Osteoblast (primary cell): ENCODE measurements around the gene ALKBH5. TPM values are rescaled to one million over a fixed set of nuclear protein-coding genes. Genes with fewer than 3 reads are reported as not detected.

Source experiments
- DNase-seq: peaks from one replicate; pipeline ENCODE4 v3.0.0; 2011; ENCODE audit warnings: low spot score, mixed read lengths; ENCODE audit not compliant: insufficient read length; ENCODE audit errors: missing footprints
- H2AFZ ChIP-seq: 2 replicates; pipeline ENCODE4 v1.6.0; 2011; ENCODE audit warnings: mild to moderate bottlenecking, low read length
- H3K27ac ChIP-seq: 2 replicates; pipeline ENCODE4 v1.5.1; 2011; ENCODE audit warnings: mild to moderate bottlenecking, low read depth, low read length, moderate library complexity
- H3K27me3 ChIP-seq: 2 replicates; pipeline ENCODE4 v1.6.0; 2012; ENCODE audit warnings: mild to moderate bottlenecking, control low read depth, inconsistent platforms, low read length, moderate library complexity; ENCODE audit not compliant: insufficient read depth
- H3K36me3 ChIP-seq: 2 replicates; pipeline ENCODE4 v1.5.1; 2011; ENCODE audit warnings: mild to moderate bottlenecking, low read length, control low read depth, moderate library complexity; ENCODE audit not compliant: insufficient read depth
- H3K4me1 ChIP-seq: 2 replicates; pipeline ENCODE4 v1.5.1; 2011; ENCODE audit warnings: mild to moderate bottlenecking, low read length, control low read depth, moderate library complexity; ENCODE audit not compliant: insufficient read depth
- H3K4me2 ChIP-seq: 2 replicates; pipeline ENCODE4 v1.6.0; 2011; ENCODE audit warnings: mild to moderate bottlenecking, low read length; ENCODE audit not compliant: insufficient read depth
- H3K4me3 ChIP-seq: fragments of 200-600 bp; sonication (generic); 3 replicates; pipeline ENCODE4 v1.5.1; 2012; ENCODE audit warnings: mild to moderate bottlenecking, low read length, inconsistent platforms; ENCODE audit not compliant: insufficient read depth
- H3K79me2 ChIP-seq: 2 replicates; pipeline ENCODE4 v1.6.0; 2012; ENCODE audit warnings: mild to moderate bottlenecking, low read length, control low read depth, inconsistent platforms; ENCODE audit not compliant: insufficient read depth
- H3K9me3 ChIP-seq: 2 replicates; pipeline ENCODE4 v1.5.1; 2011; ENCODE audit warnings: low read depth, low read length, control low read depth
- H4K20me1 ChIP-seq: 2 replicates; pipeline ENCODE4 v1.6.0; 2012; ENCODE audit warnings: mild to moderate bottlenecking, low read length, control low read depth; ENCODE audit not compliant: insufficient read depth
- total RNA-seq: library from RNA; depleted of rRNA; stranded (reverse); fragments of >200 nt; gene quantifications from 2 replicates; pipeline ENCODE4 v1.2.3, GENCODE V29; 2012
- TF ChIP-seq, protein P1 (sequence below): IDR thresholded peaks from 2 replicates; pipeline ENCODE4 v1.5.1; 2011; ENCODE audit warnings: mild to moderate bottlenecking, low read depth, low read length, moderate library complexity; ENCODE audit errors: extremely low read depth

Gene ALKBH5
- total RNA-seq, 1 donor, result 125 TPM

- H4K20me1 ChIP-seq, result peaks cover 36% of the 10 kb centered on the region
Measured at GRCh38 chr17:18257268-18257981, 73.8 kb downstream of the ALKBH5 start.

GRCh38 chr17:18257982-18258355 lies 74.3 kb downstream of the ALKBH5 start:
- peaks cover 71% of the 10 kb centered on the region for H3K79me2 ChIP-seq
- peak; percentile 100 for DNase-seq
- H3K4me1 ChIP-seq, result peaks cover 32% of the 10 kb centered on the region
- H3K27ac ChIP-seq, result peak overlapping the region; percentile 86
- peak overlapping the region; percentile 98 for H3K4me3 ChIP-seq
- peaks cover 37% of the 10 kb centered on the region for H3K36me3 ChIP-seq
- peaks cover 40% of the 10 kb centered on the region for H4K20me1 ChIP-seq
- peak overlapping the region; percentile 96 for H2AFZ ChIP-seq
- no peaks in the 10 kb centered on the region for H3K9me3 ChIP-seq
- H3K27me3 ChIP-seq, result no peaks in the 10 kb centered on the region
- TF ChIP-seq, protein P1, sequence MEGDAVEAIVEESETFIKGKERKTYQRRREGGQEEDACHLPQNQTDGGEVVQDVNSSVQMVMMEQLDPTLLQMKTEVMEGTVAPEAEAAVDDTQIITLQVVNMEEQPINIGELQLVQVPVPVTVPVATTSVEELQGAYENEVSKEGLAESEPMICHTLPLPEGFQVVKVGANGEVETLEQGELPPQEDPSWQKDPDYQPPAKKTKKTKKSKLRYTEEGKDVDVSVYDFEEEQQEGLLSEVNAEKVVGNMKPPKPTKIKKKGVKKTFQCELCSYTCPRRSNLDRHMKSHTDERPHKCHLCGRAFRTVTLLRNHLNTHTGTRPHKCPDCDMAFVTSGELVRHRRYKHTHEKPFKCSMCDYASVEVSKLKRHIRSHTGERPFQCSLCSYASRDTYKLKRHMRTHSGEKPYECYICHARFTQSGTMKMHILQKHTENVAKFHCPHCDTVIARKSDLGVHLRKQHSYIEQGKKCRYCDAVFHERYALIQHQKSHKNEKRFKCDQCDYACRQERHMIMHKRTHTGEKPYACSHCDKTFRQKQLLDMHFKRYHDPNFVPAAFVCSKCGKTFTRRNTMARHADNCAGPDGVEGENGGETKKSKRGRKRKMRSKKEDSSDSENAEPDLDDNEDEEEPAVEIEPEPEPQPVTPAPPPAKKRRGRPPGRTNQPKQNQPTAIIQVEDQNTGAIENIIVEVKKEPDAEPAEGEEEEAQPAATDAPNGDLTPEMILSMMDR, result no peak
- H3K4me2 ChIP-seq, result peak overlapping the region; percentile 92

More at GRCh38 chr17:18257268-18257981, 73.8 kb downstream of the ALKBH5 start:
- H3K4me3 ChIP-seq, result peak overlapping the region; percentile 98
- peaks cover 32% of the 10 kb centered on the region for H3K4me1 ChIP-seq
- DNase-seq, result peak; percentile 93
- no peaks in the 10 kb centered on the region for H3K27me3 ChIP-seq
- peaks cover 42% of the 10 kb centered on the region for H3K36me3 ChIP-seq
- H3K9me3 ChIP-seq, result no peaks in the 10 kb centered on the region
- H3K4me2 ChIP-seq, result peak overlapping the region; percentile 92
- H2AFZ ChIP-seq, result peak overlapping the region; percentile 96
- H3K79me2 ChIP-seq, result peaks cover 68% of the 10 kb centered on the region
- H3K27ac ChIP-seq, result peak overlapping the region; percentile 86
- TF ChIP-seq, protein P1, result no peak

- peaks cover 41% of the 10 kb centered on the region for H4K20me1 ChIP-seq
- peak; percentile 98 for DNase-seq
- H3K4me2 ChIP-seq, result peak within 1 kb of the TSS; percentile 92
- TF ChIP-seq, protein P1, result no peak
- H3K4me3 ChIP-seq, result peak within 1 kb of the TSS; percentile 98
- H3K4me1 ChIP-seq, result peaks cover 32% of the 10 kb centered on the region
- H3K36me3 ChIP-seq, result peaks cover 35% of the 10 kb centered on the region
- peak within 1 kb of the TSS; percentile 86 for H3K27ac ChIP-seq
- no peaks in the 10 kb centered on the region for H3K27me3 ChIP-seq
- peaks cover 72% of the 10 kb centered on the region for H3K79me2 ChIP-seq
- peak within 1 kb of the TSS; percentile 96 for H2AFZ ChIP-seq
- no peaks in the 10 kb centered on the region for H3K9me3 ChIP-seq
Measured at GRCh38 chr17:18258356-18259038, 74.9 kb downstream of the ALKBH5 start, which contains the start of gene FLII. FLII (minus strand) TSS chr17:18258738; CDS start chr17:18258690, 48 bp downstream.

Other genes starting within 250 kb of the ALKBH5 start
- 32.1 and 38.7 TPM in 2 replicates for gene TOM1L2, start 211.4 kb upstream of the ALKBH5 start, total RNA-seq
- 1.8 and 2.9 TPM in 2 replicates for gene DRC3, start 211.0 kb upstream of the ALKBH5 start, total RNA-seq
- 19.2 and 20.3 TPM in 2 replicates for gene ATPAF2, start 144.7 kb upstream of the ALKBH5 start, total RNA-seq
- 13.0 and 13.3 TPM in 2 replicates for gene GID4, start 144.4 kb upstream of the ALKBH5 start, total RNA-seq
- 33.0 and 40.2 TPM in 2 replicates for gene DRG2, start 95.9 kb upstream of the ALKBH5 start, total RNA-seq
- 1.1 and 1.2 TPM in 2 replicates for gene MYO15A, start 75.1 kb upstream of the ALKBH5 start, total RNA-seq
- gene LLGL1, start 41.8 kb downstream of the ALKBH5 start, total RNA-seq, result 41.0 and 50.3 TPM in 2 replicates
- gene FLII, start 74.9 kb downstream of the ALKBH5 start, total RNA-seq, result 208 and 212 TPM in 2 replicates
- 14.5 and 16.5 TPM in 2 replicates for gene MIEF2, start 76.8 kb downstream of the ALKBH5 start, total RNA-seq
- gene TOP3A, start 131.2 kb downstream of the ALKBH5 start, total RNA-seq, result 36.2 and 39.5 TPM in 2 replicates
- gene SMCR8, start 131.5 kb downstream of the ALKBH5 start, total RNA-seq, result 22.1 TPM in 2 replicates
- gene SHMT1, start 179.7 kb downstream of the ALKBH5 start, total RNA-seq, result 19.5 and 26.5 TPM in 2 replicates
- not detected in 2 replicates for gene EVPLL, start 193.9 kb downstream of the ALKBH5 start, total RNA-seq